H1 (cell line): ENCODE data around the gene BGLAP. TPM values are rescaled to one million over a fixed set of nuclear protein-coding genes. Genes with fewer than 3 reads are reported as not detected.

Source experiments
- CTCF ChIA-PET: fragments of 300-600 bp; sonication (Branson Sonifier 250); formaldehyde crosslinking; loops from one replicate; lab custom pipeline; 2021; ENCODE audit not compliant: partially characterized antibody; lab: Charles Lee
- POLR2A ChIA-PET: fragments of 300-600 bp; sonication (Branson Sonifier 250); formaldehyde crosslinking; loops from one replicate; lab custom pipeline; 2021; ENCODE audit warnings: inconsistent platforms; ENCODE audit not compliant: partially characterized antibody; lab: Charles Lee
- DNase-seq, 2 experiments: peaks; one replicate each; pipeline versions ENCODE4 v3.0.0 to v3.0.0-alpha.2; 2010 to 2022; ENCODE audit warnings: low spot score in 2 of 2, low read depth in 1 of 2, mixed read lengths in 1 of 2
- FAIRE-seq: peaks from 2 replicates; lab custom pipeline; 2011; peaks lifted over from hg19 to GRCh38; lab: Jason Lieb, UNC
- H2AFZ ChIP-seq: 2 replicates; pipeline ENCODE4 v1.8.1; 2012; ENCODE audit warnings: low read length, inconsistent platforms
- H2AK5ac ChIP-seq: 2 replicates; pipeline ENCODE4 v1.6.1; 2013; ENCODE audit warnings: low read depth, low read length
- H2BK120ac ChIP-seq: replicated peaks from 2 replicates; pipeline ENCODE3; 2013; ENCODE audit warnings: low read depth, low read length, inconsistent platforms
- H2BK12ac ChIP-seq: 2 replicates; pipeline ENCODE4 v1.6.1; 2013; ENCODE audit warnings: low read depth, low read length
- H2BK15ac ChIP-seq: 2 replicates; pipeline ENCODE4 v1.6.1; 2013; ENCODE audit warnings: low read length
- H2BK20ac ChIP-seq: 2 replicates; pipeline ENCODE4 v1.6.1; 2013; ENCODE audit warnings: low read length
- H2BK5ac ChIP-seq: 2 replicates; pipeline ENCODE4 v1.6.1; 2013; ENCODE audit warnings: low read depth, low read length
- H3K14ac ChIP-seq: 2 replicates; pipeline ENCODE4 v1.6.1; 2013; ENCODE audit warnings: inconsistent platforms; ENCODE audit not compliant: insufficient read length
- H3K18ac ChIP-seq: 2 replicates; pipeline ENCODE4 v1.6.1; 2013; ENCODE audit warnings: low read length; ENCODE audit errors: extremely low read depth
- H3K23ac ChIP-seq: 2 replicates; pipeline ENCODE4 v1.6.1; 2013; ENCODE audit warnings: inconsistent platforms; ENCODE audit not compliant: insufficient read length
- H3K23me2 ChIP-seq: 2 replicates; pipeline ENCODE4 v1.6.1; 2013; ENCODE audit warnings: low read depth, low read length
- H3K27ac ChIP-seq: 2 replicates; pipeline ENCODE4 v1.6.1; 2011; ENCODE audit warnings: low read depth, low read length, inconsistent platforms
- H3K27me3 ChIP-seq, 4 experiments: replicated peaks in 1 of 4; 1 replicate in 1 of 4; 2 replicates in 3 of 4; pipeline versions ENCODE4 v1.6.1 to v1.8.1; 2011 to 2013; ENCODE audit warnings: low read length in 3 of 4, mild to moderate bottlenecking in 3 of 4, inconsistent platforms in 2 of 4, mixed read lengths in 2 of 4, moderate library complexity in 1 of 4; ENCODE audit not compliant: control insufficient read depth in 3 of 4, insufficient read depth in 3 of 4; ENCODE audit errors: extremely low read depth in 1 of 4
- H3K36me3 ChIP-seq, 4 experiments: 2 replicates each; pipeline versions ENCODE4 v1.6.1 to v1.8.1; 2011 to 2013; ENCODE audit warnings: mild to moderate bottlenecking in 4 of 4, low read length in 3 of 4, moderate library complexity in 2 of 4, control low read depth in 1 of 4, inconsistent platforms in 1 of 4; ENCODE audit not compliant: insufficient read depth in 4 of 4, control insufficient read depth in 2 of 4
- H3K4ac ChIP-seq: replicated peaks from 2 replicates; pipeline ENCODE3; 2013; ENCODE audit warnings: low read length, low read depth, mixed read lengths, inconsistent platforms; ENCODE audit not compliant: insufficient read length
- H3K4me1 ChIP-seq, 4 experiments: replicated peaks in 1 of 4; 1 replicate in 1 of 4; 2 replicates in 3 of 4; pipeline versions ENCODE4 v1.6.1 to v1.8.1; 2011 to 2013; ENCODE audit warnings: low read length in 3 of 4, inconsistent platforms in 2 of 4, mixed read lengths in 1 of 4; ENCODE audit not compliant: insufficient read depth in 4 of 4, control insufficient read depth in 3 of 4
- H3K4me2 ChIP-seq, 2 experiments: 2 replicates each; pipeline versions ENCODE4 v1.6.1 to v1.8.1; 2011 to 2013; ENCODE audit warnings: low read depth in 2 of 2, low read length in 2 of 2, control low read depth in 1 of 2, inconsistent platforms in 1 of 2, mild to moderate bottlenecking in 1 of 2; ENCODE audit not compliant: insufficient read depth in 1 of 2
- H3K4me3 ChIP-seq, 4 experiments: fragments of 200-600, 300-600 bp in 1 of 4; sonication (generic), shearing (Covaris generic), sonication (Bioruptor Twin) in 1 of 4; 2 replicates each; pipeline versions ENCODE4 v1.5.1 to v1.8.1; 2011 to 2016; ENCODE audit warnings: low read length in 4 of 4, low read depth in 3 of 4, control low read depth in 2 of 4, inconsistent platforms in 2 of 4, mild to moderate bottlenecking in 2 of 4, mixed read lengths in 1 of 4, moderate library complexity in 1 of 4; ENCODE audit not compliant: insufficient read depth in 2 of 4; ENCODE audit errors: extremely low read depth in 1 of 4
- H3K56ac ChIP-seq: replicated peaks from 2 replicates; pipeline ENCODE3; 2013; ENCODE audit warnings: low read depth, mild to moderate bottlenecking, mixed read lengths, low read length, inconsistent platforms; ENCODE audit not compliant: insufficient read length
- H3K79me1 ChIP-seq: 2 replicates; pipeline ENCODE4 v1.6.1; 2013; ENCODE audit warnings: low read depth, low read length, control low read depth
- H3K79me2 ChIP-seq, 2 experiments: 2 replicates each; pipeline versions ENCODE4 v1.6.1 to v1.8.1; 2012 to 2013; ENCODE audit warnings: low read length in 2 of 2, mild to moderate bottlenecking in 2 of 2, inconsistent platforms in 1 of 2; ENCODE audit not compliant: insufficient read depth in 2 of 2, control insufficient read depth in 1 of 2
- H3K9ac ChIP-seq, 4 experiments: replicated peaks in 1 of 4; 1 replicate in 1 of 4; 2 replicates in 3 of 4; pipeline versions ENCODE4 v1.6.1 to v1.8.1; 2011 to 2013; ENCODE audit warnings: low read depth in 3 of 4, low read length in 3 of 4, control low read depth in 2 of 4, mild to moderate bottlenecking in 2 of 4, moderate library complexity in 2 of 4, inconsistent platforms in 1 of 4; ENCODE audit errors: extremely low read depth in 1 of 4
- H3K9me3 ChIP-seq, 2 experiments: 2 replicates each; pipeline versions ENCODE4 v1.6.1 to v1.8.1; 2012 to 2013; ENCODE audit warnings: mild to moderate bottlenecking in 2 of 2, moderate library complexity in 2 of 2, control low read depth in 1 of 2, inconsistent platforms in 1 of 2, low read depth in 1 of 2, low read length in 1 of 2, mixed read lengths in 1 of 2; ENCODE audit not compliant: insufficient read depth in 2 of 2
- H4K20me1 ChIP-seq, 2 experiments: replicated peaks in 1 of 2; 2 replicates each; pipeline versions ENCODE3 to v1.8.1; 2011 to 2013; ENCODE audit warnings: inconsistent platforms in 2 of 2, low read length in 2 of 2, mild to moderate bottlenecking in 1 of 2; ENCODE audit not compliant: insufficient read depth in 2 of 2, control insufficient read depth in 1 of 2
- H4K5ac ChIP-seq: 2 replicates; pipeline ENCODE4 v1.6.1; 2013; ENCODE audit warnings: low read length, low read depth, mixed read lengths, inconsistent platforms; ENCODE audit not compliant: insufficient read length
- H4K8ac ChIP-seq: 2 replicates; pipeline ENCODE4 v1.8.0; 2013; ENCODE audit warnings: mild to moderate bottlenecking, moderate library complexity, low read length, inconsistent platforms; ENCODE audit not compliant: insufficient read depth; ENCODE audit errors: extremely low read depth
- H4K91ac ChIP-seq: replicated peaks from 2 replicates; pipeline ENCODE3; 2013; ENCODE audit warnings: low read length, mixed read lengths, inconsistent platforms; ENCODE audit not compliant: insufficient read length
- EP300 ChIP-seq, 2 experiments: IDR thresholded peaks; 1 replicate in 1 of 2; 2 replicates in 1 of 2; pipeline ENCODE4 v1.6.1; 2011 to 2012; ENCODE audit warnings: low read depth in 2 of 2, low read length in 2 of 2, mild to moderate bottlenecking in 2 of 2, borderline replicate concordance in 1 of 2, inconsistent platforms in 1 of 2, moderate library complexity in 1 of 2
- POLR2A ChIP-seq, 2 experiments: IDR thresholded peaks; 1 replicate in 1 of 2; 2 replicates in 1 of 2; pipeline ENCODE4 v1.6.1; 2011; ENCODE audit warnings: low read depth in 2 of 2, low read length in 2 of 2, mild to moderate bottlenecking in 2 of 2; ENCODE audit errors: control extremely low read depth in 1 of 2
- RFX5 ChIP-seq: IDR thresholded peaks from 2 replicates; pipeline ENCODE4 v1.6.1; 2011; ENCODE audit warnings: low read depth, low read length, improper control_type of control experiment, borderline replicate concordance
- SP4 ChIP-seq: IDR thresholded peaks from 2 replicates; pipeline ENCODE4 v1.6.1; 2012; ENCODE audit warnings: low read length, inconsistent platforms
- ZNF274 ChIP-seq: IDR thresholded peaks from 2 replicates; pipeline ENCODE4 v1.7.0; 2012; ENCODE audit warnings: low read length, borderline replicate concordance; ENCODE audit errors: extremely low read depth
- WGBS, 2 experiments: shearing (Covaris generic) in 1 of 2; methylation state at CpG; one replicate each; pipeline versions ENCODE4 v1.1.6 to v1.1.7; 2013 to 2015; ENCODE audit warnings: low lambda C conversion rate in 2 of 2, mixed read lengths in 2 of 2, inconsistent platforms in 1 of 2, low coverage in 1 of 2, missing lambda C conversion rate in 1 of 2; ENCODE audit not compliant: insufficient replicate concordance in 2 of 2, insufficient coverage in 1 of 2, insufficient read length in 1 of 2; ENCODE audit errors: extremely low coverage in 1 of 2, missing lambda C conversion rate in 1 of 2; 5-methylcytosine and 5-hydroxymethylcytosine counted together
- polyA plus RNA-seq, 7 experiments: library from polyadenylated mRNA; depleted of rRNA in 3 of 7; stranded (reverse) in 5 of 7; unstranded in 2 of 7; fragments of >200 nt in 5 of 7; fragments of 200-250 nt in 2 of 7; gene quantifications; 1 replicate in 5 of 7; 2 replicates in 1 of 7; 4 replicates in 1 of 7; pipeline versions ENCODE4 v1.2.1 to v1.2.3, GENCODE V29; 2011 to 2013; ENCODE audit warnings: missing spikeins in 2 of 7, mixed read lengths in 2 of 7
- total RNA-seq: library from RNA; stranded (reverse); fragmentation: NEBNext Ultra II Directional; extraction: Animal tissue kit (Norgen Biotek cat#: 25700); gene quantifications from 2 replicates; pipeline ENCODE4 v1.2.1, GENCODE V29; 2021

BGLAP gene
- total and polyA plus RNA-seq, 2 of the 8 experiments (the other 6 are each of a cell fraction or from before 2014, with no cell fraction given), result 1.2 to 1.5 TPM

GRCh38 chr1:156246781-156247459 lies 4.9 kb downstream of the BGLAP start:
- peaks cover 2 to 9% of the 10 kb centered on the region in 2 experiments for H4K20me1 ChIP-seq
- H2AK5ac ChIP-seq, result no peak overlapping the region
- no peak overlapping the region for H2BK20ac ChIP-seq
- no peak overlapping the region for H2BK120ac ChIP-seq
- peak in 1 of 2 experiments; percentile 63 for DNase-seq
- no peaks in the 10 kb centered on the region for H3K27me3 ChIP-seq
- H2AFZ ChIP-seq, result no peak overlapping the region
- no peak overlapping the region for H2BK12ac ChIP-seq
- no peak overlapping the region for H3K4ac ChIP-seq
- no peak overlapping the region for H3K9ac ChIP-seq
- H3K27ac ChIP-seq, result no peak overlapping the region
- ChIA-PET POLR2A (interaction anchor here (0.6 to 11.8 kb wide), 21 partner anchors 10 to 171 kb away, joined by 3 to 102 read pairs (median 5); partner anchors contain the start of genes PMF1, SMG5 and TMEM79), CTCF (interaction anchor here (0.8 to 47.2 kb wide), 10 partner anchors 11 to 113 kb away, joined by 3 to 1265 read pairs (median 4); partner anchors contain the start of genes CCT3, SEMA4A and TSACC)
- peak overlapping the region; percentile 48 for H3K18ac ChIP-seq
- H2BK15ac ChIP-seq, result 0 out of 2 replicates have a peak overlapping the region, but pooled peaks have one; percentile 8
- H3K4me1 ChIP-seq, result peaks cover 0 to 16% (median 9%) of the 10 kb centered on the region in 4 experiments
- no peak overlapping the region for H3K14ac ChIP-seq
- 90% methylated on average over 16 of the region's 16 CpGs; no CpG with 5 or more reads in 1 of the 2 experiments for WGBS, 2 experiments
- no peak overlapping the region for H4K8ac ChIP-seq
- no peak overlapping the region for H3K56ac ChIP-seq
- no peak overlapping the region; a peak in 1 of 4 replicates for H3K4me2 ChIP-seq
- no peaks in the 10 kb centered on the region for H3K23me2 ChIP-seq
- no peak overlapping the region for H4K5ac ChIP-seq
- 0 out of 2 replicates have a peak, but pooled peaks cover 2% of the 10 kb centered on the region for H3K79me1 ChIP-seq
- no peaks in the 10 kb centered on the region for H3K9me3 ChIP-seq
- no peak overlapping the region for H2BK5ac ChIP-seq
- H4K91ac ChIP-seq, result no peak overlapping the region
- H3K4me3 ChIP-seq, result no peak overlapping the region
- no peaks in the 10 kb centered on the region for H3K79me2 ChIP-seq
- no peak overlapping the region for H3K23ac ChIP-seq
- peaks cover 11 to 30% (median 20%) of the 10 kb centered on the region in 4 experiments for H3K36me3 ChIP-seq
- no peak for FAIRE-seq
- TF ChIP-seq ZNF274 (no peak), SP4 (no peak), EP300 (IDR thresholded peaks at IDR 0.05; ENCODE audit: borderline replicate concordance in 1 of 2, low read depth in 2 of 2, low read length in 2 of 2) (no peak), RFX5 (no peak), POLR2A (IDR thresholded peaks at IDR 0.05; ENCODE audit: control extremely low read depth in 1 of 2, low read depth in 2 of 2, low read length in 2 of 2) (peak in 1 of 2 experiments; percentile 44; a peak in 1 of 3 replicates)
